HCT116 (cell line): Measurements from ENCODE around the gene C5orf24.

ENCODE experiments used
- EGR1 ChIP-seq: IDR thresholded peaks from 2 replicates; pipeline ENCODE4 v1.6.1; 2012; ENCODE audit warnings: low read depth
- EZH2phosphoT487 ChIP-seq: fragments of 200-600 bp; IDR thresholded peaks from 2 replicates; pipeline ENCODE4 v1.6.1; 2018; ENCODE audit warnings: antibody characterized with exemption, borderline replicate concordance
- POLR2A ChIP-seq: IDR thresholded peaks from 2 replicates; pipeline ENCODE4 v1.7.0; 2011; ENCODE audit warnings: borderline replicate concordance; ENCODE audit not compliant: insufficient read depth, insufficient read length; ENCODE audit errors: extremely low read depth
- POLR2AphosphoS5 ChIP-seq: IDR thresholded peaks from 2 replicates; pipeline ENCODE4 v1.6.1; 2011; ENCODE audit warnings: mild to moderate bottlenecking, low read depth, low read length, moderate library complexity
- SRF ChIP-seq: IDR thresholded peaks from 2 replicates; pipeline ENCODE4 v1.6.1; 2012; ENCODE audit warnings: low read depth
- TF ChIP-seq, protein P1 (sequence below), 3 experiments: fragments of 200-600 bp in 1 of 3; sonication (generic) in 1 of 3; IDR thresholded peaks in 2 of 3; conservative IDR thresholded peaks in 1 of 3; 2 replicates each; pipeline ENCODE4 v1.5.1; 2012 to 2017; ENCODE audit warnings: low read depth in 2 of 3, low read length in 2 of 3, antibody characterized with exemption in 1 of 3, borderline replicate concordance in 1 of 3, control low read depth in 1 of 3, mild to moderate bottlenecking in 1 of 3, mixed read lengths in 1 of 3, mixed run types in 1 of 3, moderate library complexity in 1 of 3; ENCODE audit not compliant: insufficient read depth in 1 of 3

DNA sequence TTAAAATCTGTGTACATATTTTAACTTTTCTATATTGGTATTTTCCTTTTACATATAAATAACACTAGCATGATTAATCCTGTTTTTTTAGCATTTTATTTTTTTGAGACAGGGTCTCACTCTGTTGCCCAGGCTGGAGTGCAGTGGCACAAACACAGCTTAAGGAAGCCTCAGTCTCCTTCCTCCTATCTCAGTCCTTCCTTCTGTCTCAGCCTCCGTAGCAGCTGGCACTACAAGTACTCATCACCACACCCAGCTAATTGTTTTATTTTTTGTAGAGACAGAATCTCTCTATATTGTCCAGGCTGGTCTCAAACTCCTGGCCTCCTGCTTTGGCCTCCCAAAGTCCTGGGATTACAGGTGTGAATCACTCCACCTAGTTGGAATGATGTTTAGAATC lies 1.5 kb upstream of the C5orf24 start:
- TF ChIP-seq EZH2phosphoT487 (no peak), POLR2AphosphoS5 (no peak), POLR2A (no peak), SRF (no peak), EGR1 (no peak)
- TF ChIP-seq, protein P1, sequence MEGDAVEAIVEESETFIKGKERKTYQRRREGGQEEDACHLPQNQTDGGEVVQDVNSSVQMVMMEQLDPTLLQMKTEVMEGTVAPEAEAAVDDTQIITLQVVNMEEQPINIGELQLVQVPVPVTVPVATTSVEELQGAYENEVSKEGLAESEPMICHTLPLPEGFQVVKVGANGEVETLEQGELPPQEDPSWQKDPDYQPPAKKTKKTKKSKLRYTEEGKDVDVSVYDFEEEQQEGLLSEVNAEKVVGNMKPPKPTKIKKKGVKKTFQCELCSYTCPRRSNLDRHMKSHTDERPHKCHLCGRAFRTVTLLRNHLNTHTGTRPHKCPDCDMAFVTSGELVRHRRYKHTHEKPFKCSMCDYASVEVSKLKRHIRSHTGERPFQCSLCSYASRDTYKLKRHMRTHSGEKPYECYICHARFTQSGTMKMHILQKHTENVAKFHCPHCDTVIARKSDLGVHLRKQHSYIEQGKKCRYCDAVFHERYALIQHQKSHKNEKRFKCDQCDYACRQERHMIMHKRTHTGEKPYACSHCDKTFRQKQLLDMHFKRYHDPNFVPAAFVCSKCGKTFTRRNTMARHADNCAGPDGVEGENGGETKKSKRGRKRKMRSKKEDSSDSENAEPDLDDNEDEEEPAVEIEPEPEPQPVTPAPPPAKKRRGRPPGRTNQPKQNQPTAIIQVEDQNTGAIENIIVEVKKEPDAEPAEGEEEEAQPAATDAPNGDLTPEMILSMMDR (IDR thresholded peaks at IDR 0.05 in 2 of 3, conservative IDR thresholded peaks at IDR 0.05 in 1 of 3; ENCODE audit: borderline replicate concordance in 1 of 3, insufficient read depth in 1 of 3, low read depth in 2 of 3, low read length in 2 of 3) = no peak
